ENCODE data around the gene BTBD9. TPM values are rescaled to one million over a fixed set of nuclear protein-coding genes. Genes with fewer than 3 reads are reported as not detected.

BTBD9 gene
- total and polyA plus RNA-seq, 9 of the 15 experiments (the other 6 are each of a cell fraction or from before 2014, with no cell fraction given) = 0.08 to 1.6 (median 0.58) TPM

DNA sequence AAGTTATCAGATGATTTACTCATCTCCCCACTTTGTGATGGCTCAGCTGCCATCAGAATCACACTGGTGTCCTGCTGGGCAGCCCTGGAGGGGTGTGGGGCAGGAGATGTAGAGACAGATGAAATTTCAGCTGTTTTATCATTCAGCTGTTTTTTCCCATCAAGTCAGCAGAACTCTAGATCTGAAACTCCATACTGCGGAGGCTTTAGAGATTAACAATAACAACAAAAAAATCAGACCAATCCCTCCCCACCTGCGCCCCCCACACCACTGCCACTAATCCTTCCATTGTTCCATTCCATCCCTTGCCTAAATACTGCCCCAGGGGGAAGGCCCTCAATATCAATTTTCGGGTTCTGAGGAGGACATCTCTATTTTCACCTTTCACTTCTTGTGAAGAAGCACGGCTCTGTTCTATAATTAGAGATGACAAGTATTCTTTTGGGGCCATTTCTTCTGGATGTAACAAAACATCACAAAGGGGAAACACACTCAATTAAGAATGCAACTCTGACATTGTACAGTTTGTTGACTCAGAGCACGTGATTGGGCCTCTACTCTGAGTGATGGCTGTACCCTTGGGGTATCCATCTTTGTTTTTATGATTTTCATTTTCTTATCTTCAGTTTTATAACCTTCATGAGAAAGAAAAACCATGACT lies 423.9 kb downstream of the BTBD9 start:
- 2% methylated on average over 4 of the region's 5 CpGs for WGBS (ENCODE audit: insufficient coverage, low coverage, missing lambda C conversion rate)
- no peak overlapping the region for H3K4me2 ChIP-seq (ENCODE audit: insufficient read depth, low read length)
- H3K27ac ChIP-seq (ENCODE audit: extremely low read depth, low read depth, low read length) = no peak overlapping the region
- peaks cover 10 to 31% of the 10 kb centered on the region in 2 experiments for H3K27me3 ChIP-seq (ENCODE audit: control insufficient read depth in 2 of 2, insufficient read depth in 2 of 2, low read length in 2 of 2)
- H3K79me2 ChIP-seq (ENCODE audit: control insufficient read depth, insufficient read depth, low read length) = no peaks in the 10 kb centered on the region
- intact Hi-C loops (cut with micrococcal nuclease) = no loop called here
- FAIRE-seq (no peak), DNase-seq (ENCODE audit: extremely low read depth in 1 of 4, low spot score in 3 of 4) (no peak), ATAC-seq (no peak)
- H3K9ac ChIP-seq (ENCODE audit: insufficient read depth in 1 of 2, low read depth in 2 of 2, low read length in 2 of 2) = no peak overlapping the region
- CTCF ChIA-PET (ENCODE audit: low intra/inter-chr PET ratio) = no interaction called here
- H4K20me1 ChIP-seq (replicated peaks; ENCODE audit: control insufficient read depth, insufficient read depth, low read length) = no peaks in the 10 kb centered on the region; the same call in 1 of the 2 replicates
- BruUV-seq (replicated peaks) = no TSS peak
- H3K9me3 ChIP-seq (replicated peaks; ENCODE audit: control insufficient read depth, insufficient read depth, low read depth, low read length) = no peaks in the 10 kb centered on the region
- no peak overlapping the region for H2AFZ ChIP-seq (ENCODE audit: low read depth, low read length)
- no peaks in the 10 kb centered on the region for H3K36me3 ChIP-seq (ENCODE audit: control insufficient read depth, insufficient read depth, low read length)
- in situ Hi-C loops (cut with MboI) = no loop called here
- H3K4me1 ChIP-seq (replicated peaks in 1 of 2; ENCODE audit: control insufficient read depth in 2 of 2, insufficient read depth in 2 of 2, low read length in 2 of 2) = no peaks in the 10 kb centered on the region
- TF ChIP-seq ZFP30 (CRISPR knock-in tag; IDR thresholded peaks at IDR 0.05; ENCODE audit: borderline replicate concordance) (no peak), PHB (CRISPR knock-in tag; IDR thresholded peaks at IDR 0.05) (no peak), CBX1 (IDR thresholded peaks at IDR 0.05; ENCODE audit: low read depth) (no peak), ZFPM2 (CRISPR knock-in tag; IDR thresholded peaks at IDR 0.05) (no peak), PCBP1 (IDR thresholded peaks at IDR 0.05; ENCODE audit: low read depth, low read length, poor library complexity, severe bottlenecking) (no peak), XRCC3 (IDR thresholded peaks at IDR 0.05) (no peak), HNRNPL (IDR thresholded peaks at IDR 0.05; ENCODE audit: low read depth, low read length) (no peak)
- TF ChIP-seq, protein P1, sequence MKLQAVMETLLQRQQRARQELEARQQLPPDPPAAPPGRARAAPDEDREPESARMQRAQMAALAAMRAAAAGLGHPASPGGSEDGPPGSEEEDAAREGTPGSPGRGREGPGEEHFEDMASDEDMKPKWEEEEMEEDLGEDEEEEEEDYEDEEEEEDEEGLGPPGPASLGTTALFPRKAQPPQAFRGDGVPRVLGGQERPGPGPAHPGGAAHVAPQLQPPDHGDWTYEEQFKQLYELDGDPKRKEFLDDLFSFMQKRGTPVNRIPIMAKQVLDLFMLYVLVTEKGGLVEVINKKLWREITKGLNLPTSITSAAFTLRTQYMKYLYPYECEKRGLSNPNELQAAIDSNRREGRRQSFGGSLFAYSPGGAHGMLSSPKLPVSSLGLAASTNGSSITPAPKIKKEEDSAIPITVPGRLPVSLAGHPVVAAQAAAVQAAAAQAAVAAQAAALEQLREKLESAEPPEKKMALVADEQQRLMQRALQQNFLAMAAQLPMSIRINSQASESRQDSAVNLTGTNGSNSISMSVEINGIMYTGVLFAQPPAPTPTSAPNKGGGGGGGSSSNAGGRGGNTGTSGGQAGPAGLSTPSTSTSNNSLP (IDR thresholded peaks at IDR 0.05; ENCODE audit: borderline replicate concordance, low read depth, low read length) = no peak
- TF ChIP-seq, protein P2, sequence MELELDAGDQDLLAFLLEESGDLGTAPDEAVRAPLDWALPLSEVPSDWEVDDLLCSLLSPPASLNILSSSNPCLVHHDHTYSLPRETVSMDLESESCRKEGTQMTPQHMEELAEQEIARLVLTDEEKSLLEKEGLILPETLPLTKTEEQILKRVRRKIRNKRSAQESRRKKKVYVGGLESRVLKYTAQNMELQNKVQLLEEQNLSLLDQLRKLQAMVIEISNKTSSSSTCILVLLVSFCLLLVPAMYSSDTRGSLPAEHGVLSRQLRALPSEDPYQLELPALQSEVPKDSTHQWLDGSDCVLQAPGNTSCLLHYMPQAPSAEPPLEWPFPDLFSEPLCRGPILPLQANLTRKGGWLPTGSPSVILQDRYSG (tag; conservative IDR thresholded peaks at IDR 0.05; ENCODE audit: low read depth) = no peak
- TF ChIP-seq, protein P3, sequence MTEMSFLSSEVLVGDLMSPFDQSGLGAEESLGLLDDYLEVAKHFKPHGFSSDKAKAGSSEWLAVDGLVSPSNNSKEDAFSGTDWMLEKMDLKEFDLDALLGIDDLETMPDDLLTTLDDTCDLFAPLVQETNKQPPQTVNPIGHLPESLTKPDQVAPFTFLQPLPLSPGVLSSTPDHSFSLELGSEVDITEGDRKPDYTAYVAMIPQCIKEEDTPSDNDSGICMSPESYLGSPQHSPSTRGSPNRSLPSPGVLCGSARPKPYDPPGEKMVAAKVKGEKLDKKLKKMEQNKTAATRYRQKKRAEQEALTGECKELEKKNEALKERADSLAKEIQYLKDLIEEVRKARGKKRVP (CRISPR knock-in tag; IDR thresholded peaks at IDR 0.05) = no peak
- no peaks in the 10 kb centered on the region for H3K9me1 ChIP-seq (ENCODE audit: control insufficient read depth, insufficient read depth, low read length)
- H3K4me3 ChIP-seq = no peak overlapping the region
- POLR2A ChIA-PET = no interaction called here
